Mesendoderm (in vitro differentiated cells): ENCODE measurements around the gene CRAMP1.

Experiments
- DNase-seq: peaks from one replicate; pipeline ENCODE4 v3.0.0; 2013
- H2AK5ac ChIP-seq: 2 replicates; pipeline ENCODE4 v1.6.1; 2013; ENCODE audit warnings: low read length, inconsistent platforms
- H2BK120ac ChIP-seq: 2 replicates; pipeline ENCODE4 v1.6.1; 2013; ENCODE audit warnings: low read depth, mild to moderate bottlenecking, low read length, moderate library complexity, mixed read lengths
- H2BK15ac ChIP-seq: replicated peaks from 2 replicates; pipeline ENCODE4 v1.6.1; 2013; ENCODE audit warnings: low read depth, mild to moderate bottlenecking, moderate library complexity
- H2BK5ac ChIP-seq: 2 replicates; pipeline ENCODE4 v1.6.1; 2013; ENCODE audit warnings: low read length, inconsistent platforms
- H3K18ac ChIP-seq: 2 replicates; pipeline ENCODE4 v1.6.1; 2013; ENCODE audit warnings: mild to moderate bottlenecking, low read length, mixed read lengths
- H3K23ac ChIP-seq: one replicate; pipeline ENCODE4 v1.6.1; 2013; ENCODE audit warnings: low read length
- H3K27ac ChIP-seq: 2 replicates; pipeline ENCODE4 v1.5.1; 2013; ENCODE audit warnings: low read depth, mild to moderate bottlenecking, inconsistent platforms, low read length, moderate library complexity
- H3K27me3 ChIP-seq: 2 replicates; pipeline ENCODE4 v1.6.1; 2013; ENCODE audit warnings: low read length, control low read depth, mild to moderate bottlenecking, inconsistent platforms; ENCODE audit not compliant: insufficient read depth, poor library complexity
- H3K36me3 ChIP-seq: 2 replicates; pipeline ENCODE4 v1.6.1; 2013; ENCODE audit warnings: low read length, inconsistent platforms; ENCODE audit not compliant: control insufficient read depth, insufficient read depth
- H3K4ac ChIP-seq: one replicate; pipeline ENCODE4 v1.6.1; 2013; ENCODE audit warnings: low read depth, mild to moderate bottlenecking, low read length, moderate library complexity
- H3K4me1 ChIP-seq: 2 replicates; pipeline ENCODE4 v1.6.1; 2013; ENCODE audit warnings: low read depth, low read length, inconsistent platforms; ENCODE audit not compliant: control insufficient read depth
- H3K4me2 ChIP-seq: 2 replicates; pipeline ENCODE4 v1.6.1; 2013; ENCODE audit warnings: low read length
- H3K4me3 ChIP-seq: 2 replicates; pipeline ENCODE4 v1.5.1; 2013; ENCODE audit warnings: mild to moderate bottlenecking, low read length
- H3K56ac ChIP-seq: one replicate; pipeline ENCODE4 v1.6.1; 2013; ENCODE audit warnings: low read length
- H3K79me1 ChIP-seq: 2 replicates; pipeline ENCODE4 v1.6.1; 2013; ENCODE audit warnings: low read length, inconsistent platforms
- H3K79me2 ChIP-seq: 2 replicates; pipeline ENCODE4 v1.6.1; 2013; ENCODE audit warnings: mild to moderate bottlenecking, low read length; ENCODE audit not compliant: control insufficient read depth, insufficient read depth
- H3K9ac ChIP-seq: 2 replicates; pipeline ENCODE4 v1.6.1; 2013; ENCODE audit warnings: low read length, inconsistent platforms
- H4K5ac ChIP-seq: one replicate; pipeline ENCODE4 v1.6.1; 2013; ENCODE audit warnings: low read length
- H4K8ac ChIP-seq: one replicate; pipeline ENCODE4 v1.6.1; 2013; ENCODE audit warnings: low read depth, mild to moderate bottlenecking, control low read depth, low read length, moderate library complexity
- WGBS: extraction: QIAGEN DNeasy Blood & Tissue Kit; methylation state at CpG from one replicate; pipeline ENCODE4 v1.1.7; 2013; ENCODE audit warnings: low lambda C conversion rate, missing lambda C conversion rate; ENCODE audit not compliant: insufficient coverage; ENCODE audit errors: extremely low coverage; 5-methylcytosine and 5-hydroxymethylcytosine counted together

The CRAMP1 gene

GRCh38 chr16:1723450-1724147, 111.4 kb downstream of the CRAMP1 start:
- no peak overlapping the region for H2BK15ac ChIP-seq
- no peak overlapping the region for H3K4me3 ChIP-seq
- no peak overlapping the region for H3K4ac ChIP-seq
- H3K36me3 ChIP-seq, result peaks cover 2% of the 10 kb centered on the region
- no peak overlapping the region for H2AK5ac ChIP-seq
- no peak overlapping the region for H3K18ac ChIP-seq
- no peak overlapping the region for H4K8ac ChIP-seq
- DNase-seq, result peak; percentile 33
- H3K27ac ChIP-seq, result no peak overlapping the region
- no peak overlapping the region for H4K5ac ChIP-seq
- H3K79me2 ChIP-seq, result no peaks in the 10 kb centered on the region
- H3K79me1 ChIP-seq, result peaks cover 4% of the 10 kb centered on the region
- H3K4me1 ChIP-seq, result no peaks in the 10 kb centered on the region
- no peak overlapping the region for H2BK120ac ChIP-seq
- no peak overlapping the region for H3K56ac ChIP-seq
- no peak overlapping the region for H3K9ac ChIP-seq
- WGBS, result no CpG with 5 or more reads among the region's 6 CpGs
- H3K4me2 ChIP-seq, result no peak overlapping the region
- H3K23ac ChIP-seq, result no peak overlapping the region
- H2BK5ac ChIP-seq, result no peak overlapping the region
- no peaks in the 10 kb centered on the region for H3K27me3 ChIP-seq

- Histone ChIP-seq H3K36me3 (peaks cover 2% of the 10 kb centered on the region), H4K8ac (no peak overlapping the region), H3K27me3 (no peaks in the 10 kb centered on the region), H3K4me2 (no peak overlapping the region), H3K56ac (no peak overlapping the region), H2AK5ac (no peak overlapping the region), H3K23ac (no peak overlapping the region), H3K4me1 (no peaks in the 10 kb centered on the region), H3K18ac (no peak overlapping the region), H3K4me3 (no peak overlapping the region), H2BK5ac (no peak overlapping the region), H3K79me1 (peaks cover 2% of the 10 kb centered on the region), H3K9ac (no peak overlapping the region), H2BK15ac (no peak overlapping the region), H2BK120ac (no peak overlapping the region), H3K79me2 (no peaks in the 10 kb centered on the region), H3K27ac (no peak overlapping the region), H4K5ac (no peak overlapping the region), H3K4ac (no peak overlapping the region)
- no peak for DNase-seq
- WGBS, result no CpG with 5 or more reads among the region's 12 CpGs
Observed at GRCh38 chr16:1724491-1724890, 112.3 kb downstream of the CRAMP1 start.

GRCh38 chr16:1726661-1727502, 114.7 kb downstream of the CRAMP1 start:
- no peak overlapping the region for H3K18ac ChIP-seq
- no peak overlapping the region for H4K8ac ChIP-seq
- no peak overlapping the region for H2BK120ac ChIP-seq
- peaks cover 2% of the 10 kb centered on the region for H3K36me3 ChIP-seq
- no peaks in the 10 kb centered on the region for H3K27me3 ChIP-seq
- H3K79me1 ChIP-seq, result peaks cover 2% of the 10 kb centered on the region
- H3K4me2 ChIP-seq, result no peak overlapping the region
- no peaks in the 10 kb centered on the region for H3K4me1 ChIP-seq
- H3K23ac ChIP-seq, result no peak overlapping the region
- H3K4me3 ChIP-seq, result no peak overlapping the region
- no peak overlapping the region for H3K4ac ChIP-seq
- H2BK15ac ChIP-seq, result no peak overlapping the region
- no peak overlapping the region for H2BK5ac ChIP-seq
- no peak overlapping the region for H2AK5ac ChIP-seq
- no peak overlapping the region for H4K5ac ChIP-seq
- DNase-seq, result no peak
- H3K9ac ChIP-seq, result no peak overlapping the region
- WGBS, result no CpG with 5 or more reads among the region's 32 CpGs
- H3K56ac ChIP-seq, result no peak overlapping the region
- no peak overlapping the region for H3K27ac ChIP-seq
- no peaks in the 10 kb centered on the region for H3K79me2 ChIP-seq
